VCaP (cell line): ENCODE measurements around the gene ITGAD.

Source experiments
- H3K27ac ChIP-seq: fragments of 450-650 bp; 2 replicates; pipeline ENCODE4 v1.5.1; 2017
- CTCF ChIP-seq: fragments of 450-650 bp; conservative IDR thresholded peaks from 2 replicates; pipeline ENCODE4 v1.5.1; 2017; ENCODE audit warnings: mild to moderate bottlenecking, moderate library complexity

ITGAD gene

GRCh38 chr16:31393056-31393455 is at the start of gene ITGAD:
ITGAD (plus strand) TSS chr16:31393335; CDS start chr16:31393361, 26 bp downstream.
- no peak within 1 kb of the TSS for H3K27ac ChIP-seq
- no peak for TF ChIP-seq CTCF

GRCh38 chr16:31344712-31345111 is 48.4 kb upstream of the ITGAD start:
- TF ChIP-seq CTCF, result no peak
- no peak overlapping the region for H3K27ac ChIP-seq

- TF ChIP-seq CTCF, result no peak
- no peak overlapping the region for H3K27ac ChIP-seq
These were observed 45.7 kb upstream of the ITGAD start for GRCh38 chr16:31347445-31347844.

- H3K27ac ChIP-seq, result no peak overlapping the region
- TF ChIP-seq CTCF, result no peak
These were observed 44.6 kb upstream of the ITGAD start for GRCh38 chr16:31348579-31348978.

- H3K27ac ChIP-seq, result no peak overlapping the region
- no peak for TF ChIP-seq CTCF
These were observed 42.7 kb upstream of the ITGAD start for GRCh38 chr16:31350275-31351005.

GRCh38 chr16:31351246-31351941 is 41.7 kb upstream of the ITGAD start:
- H3K27ac ChIP-seq, result no peak overlapping the region
- no peak for TF ChIP-seq CTCF

GRCh38 chr16:31351942-31352325 is 41.2 kb upstream of the ITGAD start:
- no peak for TF ChIP-seq CTCF

More at GRCh38 chr16:31351942-31352325, 41.2 kb upstream of the ITGAD start:
- no peak overlapping the region for H3K27ac ChIP-seq
